GM21576 (cell line): ENCODE results near the gene DNM3.

Source experiments
- ATAC-seq: cut with Tn5 transposase; IDR thresholded peaks from one replicate; pipeline ENCODE4 v1.9.1; 2021; ENCODE audit warnings: mild to moderate bottlenecking, moderate library complexity; ENCODE audit not compliant: unreplicated experiment

Gene DNM3

GRCh38 chr1:171868217-171868803 is 27.0 kb downstream of the DNM3 start:
- no peak for ATAC-seq

DNA sequence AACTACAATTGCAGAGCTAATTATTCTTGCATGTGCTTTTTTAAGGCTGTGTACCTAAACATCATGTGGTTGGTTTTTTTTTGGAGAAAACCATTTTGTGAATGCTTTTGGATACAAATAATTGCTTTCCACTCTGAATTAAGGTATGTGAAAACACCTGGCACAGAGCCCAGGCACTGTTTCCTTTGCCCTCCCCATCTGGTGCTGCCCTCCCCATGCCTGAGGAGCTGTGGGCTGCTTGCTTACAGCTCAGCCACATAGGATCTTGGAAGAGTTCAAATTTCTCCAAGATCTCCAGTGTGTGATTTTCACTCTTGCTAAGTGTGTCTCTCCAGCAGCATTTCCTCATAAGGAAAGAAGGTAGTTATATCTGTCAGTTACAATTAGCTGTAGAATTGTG is 27.8 kb downstream of the DNM3 start:
- no peak for ATAC-seq

GRCh38 chr1:171871848-171872247 is 30.6 kb downstream of the DNM3 start:
- ATAC-seq = no peak

- no peak for ATAC-seq
These were observed 31.1 kb downstream of the DNM3 start for GRCh38 chr1:171872430-171872829.

DNA sequence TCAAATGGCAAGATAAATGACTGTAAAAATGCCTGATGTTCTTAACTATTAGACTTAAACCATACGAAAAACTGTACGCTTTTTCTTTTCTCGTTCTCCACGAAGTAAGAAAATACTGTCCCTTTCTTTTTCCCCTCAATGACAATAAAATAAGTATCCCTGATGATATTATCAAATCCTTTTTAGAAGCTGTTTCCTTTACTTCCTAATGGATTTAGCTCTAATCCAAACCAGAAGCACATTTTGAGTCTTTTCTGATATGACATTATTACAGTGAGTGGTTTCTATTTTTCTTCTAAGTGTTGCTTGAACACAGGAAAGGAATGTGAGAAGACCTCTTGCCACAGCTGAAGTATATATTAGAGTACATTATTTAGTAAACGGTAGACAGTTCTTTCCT is 32.4 kb downstream of the DNM3 start:
- ATAC-seq = no peak

GRCh38 chr1:171877701-171878100 is 36.4 kb downstream of the DNM3 start:
- no peak for ATAC-seq

- ATAC-seq = no peak
These were observed 38.3 kb downstream of the DNM3 start for GRCh38 chr1:171879556-171879955.

DNA sequence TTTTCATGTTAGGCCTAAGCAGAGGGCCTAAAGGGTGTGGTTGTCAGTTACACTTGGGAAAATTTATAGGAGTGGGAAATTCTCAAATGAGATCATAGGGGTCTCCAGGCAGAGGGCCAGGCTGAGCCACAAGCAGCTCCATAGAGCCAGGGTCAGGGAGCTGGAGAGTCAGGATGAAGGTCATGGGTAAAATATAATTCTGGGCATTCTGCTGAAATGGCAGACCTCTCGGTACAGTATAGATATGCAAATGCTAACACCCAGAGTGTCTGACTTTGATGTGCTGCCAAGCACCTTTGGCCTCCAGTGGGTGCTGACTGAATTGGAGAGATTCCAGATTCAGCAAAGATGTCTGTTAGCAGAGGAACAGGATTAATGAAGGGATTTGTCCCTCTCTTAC is 40.1 kb downstream of the DNM3 start:
- no peak for ATAC-seq

DNA sequence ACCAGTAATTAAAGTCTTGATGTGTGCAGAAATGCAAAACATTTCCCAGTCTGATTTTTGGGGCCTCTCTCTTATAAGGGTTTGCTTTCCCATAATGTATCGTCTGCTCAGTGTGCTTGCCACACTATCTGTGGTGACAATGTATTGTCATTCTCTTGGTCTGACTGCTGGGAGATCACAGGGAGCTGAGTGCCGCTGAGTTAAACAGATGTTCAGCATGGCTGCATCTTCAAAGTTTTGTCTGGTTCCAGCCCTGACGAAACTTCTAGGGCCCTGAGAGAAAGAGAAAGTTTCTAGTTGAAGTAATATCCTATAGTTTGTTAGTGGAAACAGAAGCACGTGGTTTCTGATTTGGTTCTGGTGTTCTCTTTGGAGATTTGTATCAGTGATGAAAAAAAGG is 42.6 kb downstream of the DNM3 start:
- ATAC-seq = no peak

- ATAC-seq = no peak
These were observed 43.2 kb downstream of the DNM3 start for GRCh38 chr1:171884475-171884874.

DNA sequence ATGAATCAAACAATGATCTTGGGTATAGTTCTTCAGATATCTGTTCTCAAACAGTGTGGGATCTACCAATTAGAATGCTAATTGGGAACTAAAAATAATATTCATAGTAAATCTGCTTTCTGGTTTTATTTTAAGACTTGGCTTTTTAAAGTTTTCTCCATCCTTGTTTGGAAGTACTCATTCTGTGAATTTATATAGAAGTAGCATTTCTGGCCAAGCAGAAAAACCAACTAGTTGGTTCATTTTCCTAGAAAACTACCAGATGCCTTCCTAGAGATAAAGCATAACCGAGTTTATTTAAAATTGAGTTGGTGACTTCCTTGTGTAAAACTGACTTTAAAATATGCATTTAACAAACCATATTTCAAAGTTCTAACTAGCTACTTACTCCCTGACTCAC is 48.8 kb downstream of the DNM3 start:
- ATAC-seq = no peak

DNA sequence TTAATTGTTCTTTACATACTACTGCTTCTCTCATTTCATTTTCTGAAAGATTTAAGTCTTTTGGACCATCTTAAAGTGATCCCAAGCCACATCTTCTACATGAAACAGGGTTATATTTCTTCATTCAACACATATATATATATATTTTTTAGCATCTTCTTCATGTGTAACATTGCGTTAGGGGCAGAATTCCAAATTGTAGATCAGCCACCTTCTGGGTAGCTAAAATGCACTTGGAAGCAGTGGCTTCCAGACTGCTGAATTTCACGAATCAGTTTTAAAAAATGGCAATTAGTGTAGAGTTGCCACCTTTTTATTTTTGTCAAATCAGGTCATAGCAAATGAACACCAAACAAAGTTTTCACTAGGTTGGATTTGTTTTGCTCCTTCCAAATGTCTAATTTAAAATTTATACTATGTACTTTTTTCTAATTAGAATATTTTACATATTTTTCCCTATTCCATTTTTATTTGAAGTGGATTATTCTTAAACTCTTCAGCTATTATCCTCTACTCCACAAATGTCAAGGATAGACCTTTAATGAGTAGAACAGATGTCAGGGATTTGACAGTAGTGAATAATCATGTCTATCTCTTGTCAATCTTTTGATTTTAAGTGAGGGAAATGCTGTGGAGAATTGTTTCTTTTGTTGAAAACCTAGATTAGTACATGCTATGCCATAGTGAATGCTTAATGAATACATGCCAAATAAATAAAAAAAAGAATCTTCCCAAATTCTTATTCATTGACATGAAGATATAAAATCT is 55.8 kb downstream of the DNM3 start:
- ATAC-seq = no peak

DNA sequence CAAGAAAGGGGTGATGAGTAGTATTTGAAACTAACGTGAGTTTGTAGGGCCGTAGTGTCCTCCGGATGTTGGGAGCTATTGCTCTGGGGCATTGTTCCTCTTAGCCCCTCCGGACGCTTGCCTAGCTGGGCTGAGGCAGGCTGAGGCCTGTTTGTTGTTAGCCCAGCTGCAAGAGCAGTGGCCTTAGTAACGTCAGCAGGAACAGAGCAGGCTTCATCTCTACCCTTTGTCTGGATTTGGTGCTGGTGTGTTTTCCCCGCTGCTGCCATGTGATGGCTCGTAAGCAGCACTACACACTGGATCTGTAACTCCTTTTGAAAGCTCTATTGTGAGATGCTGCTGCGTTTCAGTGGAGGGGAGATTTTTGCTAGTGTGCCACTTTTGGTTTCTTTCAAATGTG is 57.6 kb downstream of the DNM3 start:
- ATAC-seq = no peak

DNA sequence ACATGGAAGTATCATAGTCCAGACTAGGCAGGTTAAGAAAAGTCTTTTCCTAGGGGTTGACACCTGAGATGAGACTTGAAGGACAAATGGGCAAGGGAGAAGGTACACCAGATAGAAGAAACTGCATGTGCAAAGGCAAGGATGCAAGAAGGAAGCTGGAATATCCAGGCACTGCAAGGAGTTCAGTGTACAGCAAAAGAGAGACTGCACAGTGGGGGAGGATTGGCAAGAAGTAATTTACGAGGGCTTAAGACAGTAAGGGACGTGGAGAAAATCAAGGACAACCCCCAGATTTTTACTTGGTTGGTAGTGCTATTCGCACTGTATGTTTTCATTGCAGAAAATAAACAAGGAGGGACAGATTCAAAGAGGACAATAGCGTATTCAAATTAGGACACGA is 58.5 kb downstream of the DNM3 start:
- no peak for ATAC-seq

DNA sequence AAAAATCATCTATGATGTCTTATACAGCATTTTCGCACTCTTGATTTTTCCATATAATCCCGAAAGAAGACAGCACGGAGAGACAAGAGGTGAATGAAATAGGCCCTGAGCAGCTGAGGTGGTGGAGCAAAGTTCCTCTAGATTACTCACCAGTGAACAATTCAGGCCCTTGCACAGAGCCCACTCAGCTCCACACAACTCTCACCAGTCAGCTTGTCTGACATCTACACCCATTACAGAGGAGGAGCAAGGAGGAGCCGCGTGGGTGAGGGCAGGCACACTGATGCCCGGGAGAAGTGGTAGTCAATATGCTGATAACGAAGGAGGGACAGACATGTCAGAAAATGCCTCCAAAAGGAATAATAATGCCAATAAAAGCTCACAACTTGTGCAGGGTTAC is 59.9 kb downstream of the DNM3 start:
- no peak for ATAC-seq

DNA sequence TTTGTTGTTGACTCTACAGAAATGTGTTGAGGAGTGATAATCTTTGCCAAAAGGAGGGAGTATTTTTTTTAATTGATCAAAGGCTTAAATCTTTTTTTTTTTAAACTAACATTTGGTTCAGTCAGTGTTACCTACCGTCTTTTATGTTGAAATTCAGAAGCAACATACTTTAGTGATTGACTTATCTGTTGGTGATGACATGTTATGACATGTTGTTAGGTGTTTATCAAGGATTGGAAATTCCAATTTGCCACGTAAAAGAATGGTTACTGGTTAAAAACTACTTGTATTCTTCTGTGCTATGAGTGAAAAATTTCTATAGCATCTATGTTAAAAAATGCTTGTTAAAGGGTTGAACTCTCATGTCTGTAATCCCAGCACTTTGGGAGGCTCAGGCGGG is 61.2 kb downstream of the DNM3 start:
- no peak for ATAC-seq

DNA sequence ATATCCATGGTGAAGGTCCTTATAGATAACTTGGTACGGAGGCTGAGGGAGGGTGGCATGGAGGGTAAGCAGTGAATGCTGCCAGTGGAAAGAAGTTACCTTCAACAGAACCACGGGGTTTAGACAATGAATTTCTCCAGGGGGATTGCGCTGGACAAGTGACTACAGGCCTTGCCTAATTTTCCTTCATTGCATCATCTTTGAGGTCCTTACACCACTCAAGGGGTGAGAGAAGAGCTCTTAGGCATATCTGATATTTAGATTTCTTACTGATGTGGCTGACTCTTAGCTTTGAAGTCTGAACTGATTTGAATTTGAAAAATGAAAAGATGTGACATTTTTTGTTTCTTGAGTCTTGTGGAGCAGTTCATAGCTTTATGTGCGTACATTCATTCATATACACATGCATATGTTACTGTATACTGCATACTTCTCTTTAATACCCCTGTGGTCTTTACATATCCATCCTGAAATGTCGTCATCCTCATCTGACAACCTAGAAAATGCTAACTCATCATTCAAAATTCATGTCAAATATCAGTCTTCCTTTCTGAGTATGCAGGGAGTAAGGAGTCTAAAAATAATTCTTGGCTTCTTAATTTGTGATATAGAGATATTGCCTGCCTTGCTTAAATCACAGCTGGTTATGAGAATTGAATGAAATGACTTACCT is 63.6 kb downstream of the DNM3 start:
- ATAC-seq = no peak

- no peak for ATAC-seq
These were observed 68.4 kb downstream of the DNM3 start for GRCh38 chr1:171909711-171910110.

GRCh38 chr1:171910786-171911185 is 69.5 kb downstream of the DNM3 start:
- no peak for ATAC-seq

GRCh38 chr1:171911506-171911905 is 70.2 kb downstream of the DNM3 start:
- no peak for ATAC-seq

GRCh38 chr1:171912509-171913175 is 71.3 kb downstream of the DNM3 start:
- no peak for ATAC-seq

GRCh38 chr1:171913385-171913784 is 72.1 kb downstream of the DNM3 start:
- no peak for ATAC-seq
